Measurements from ENCODE around the gene APLP1.
A peak's percentile ranks its signal among the peaks of the same experiment; 100 is the strongest.

Gene APLP1

DNA sequence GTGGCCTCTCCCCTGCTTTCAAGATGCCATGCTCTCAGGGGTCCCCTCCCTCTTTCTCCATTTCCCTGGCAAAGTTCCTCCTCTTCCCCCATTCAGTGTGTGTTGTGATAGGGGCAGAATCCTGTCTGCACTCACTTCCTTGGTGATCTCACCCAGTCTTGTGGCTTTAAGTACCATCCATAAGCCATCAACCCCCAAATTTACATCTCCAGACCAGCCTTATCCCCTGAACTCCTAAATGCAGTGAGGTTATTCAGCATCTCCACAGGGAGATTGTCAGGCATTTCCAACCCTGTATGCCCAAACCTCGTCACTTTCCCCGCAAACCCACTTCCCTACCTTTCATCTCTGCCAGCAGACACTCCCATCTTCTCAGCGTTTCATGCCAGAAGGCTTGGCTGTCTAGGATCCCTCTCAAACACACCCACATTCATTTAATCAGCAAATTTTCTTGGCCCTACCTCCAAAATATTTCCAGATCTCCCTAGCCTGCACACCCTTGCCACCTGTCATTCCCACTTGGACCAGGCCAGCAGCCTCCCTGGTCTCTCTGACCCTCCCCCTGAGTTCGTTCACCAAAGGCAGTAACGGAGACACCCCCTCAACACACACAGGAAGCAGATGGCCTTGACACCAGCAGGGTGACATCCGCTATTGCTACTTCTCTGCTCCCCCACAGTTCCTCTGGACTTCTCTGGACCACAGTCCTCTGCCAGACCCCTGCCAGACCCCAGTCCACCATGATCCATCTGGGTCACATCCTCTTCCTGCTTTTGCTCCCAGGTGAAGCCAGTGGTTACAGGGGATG is 33.7 kb downstream of the APLP1 start, which contains the start of gene HCST:
TSS of gene HCST (plus strand) at position 676 of the 808 bp plus-strand sequence. CDS start at position 741, 65 bp downstream.
- DNase-seq (ENCODE audit: extremely low spot score): no peak
- no peak for TF ChIP-seq ARNT (IDR thresholded peaks at IDR 0.05)
- no peak for TF ChIP-seq SUZ12 (IDR thresholded peaks at IDR 0.05)
- no peak for TF ChIP-seq BHLHE40 (IDR thresholded peaks at IDR 0.05; ENCODE audit: borderline replicate concordance)
- no peak for TF ChIP-seq SP1 (IDR thresholded peaks at IDR 0.05)
- ChIA-PET POLR2A (no interaction called here), CTCF (no interaction called here)

DNA sequence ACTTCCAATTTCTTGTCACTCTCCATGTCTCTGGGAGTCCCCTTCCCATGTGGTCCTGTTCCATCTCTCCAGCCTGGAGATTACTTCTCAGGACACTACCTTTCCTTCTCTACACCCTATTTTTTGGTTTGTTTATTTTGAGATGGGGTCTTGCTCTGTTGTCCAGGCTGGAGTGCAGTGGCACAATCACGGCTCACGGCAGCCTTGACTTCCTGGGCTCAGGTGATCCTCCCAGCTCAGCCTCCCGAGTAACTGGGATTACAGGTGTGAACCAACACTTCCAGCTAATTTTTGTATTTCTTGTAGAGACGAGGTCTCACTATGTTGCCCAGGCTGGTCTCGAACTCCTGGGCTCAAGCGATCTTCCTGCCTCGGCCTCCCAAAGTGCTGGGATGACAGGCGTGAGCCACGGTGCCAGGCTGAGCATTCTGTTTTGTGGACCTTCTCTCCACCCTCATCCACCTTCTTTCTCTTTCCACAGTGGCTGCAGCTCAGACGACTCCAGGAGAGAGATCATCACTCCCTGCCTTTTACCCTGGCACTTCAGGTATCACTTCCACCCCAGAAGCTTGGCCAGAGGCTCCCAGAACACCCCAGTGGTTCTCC is 34.6 kb downstream of the APLP1 start:
- ChIA-PET CTCF (no interaction called here), POLR2A (interaction anchor here (0.7 kb wide), 1 partner anchor 11 kb away, joined by 3 read pairs; no protein-coding TSS in a partner anchor)
- TF ChIP-seq ARNT (IDR thresholded peaks at IDR 0.05): no peak
- TF ChIP-seq FOXA1 (IDR thresholded peaks at IDR 0.05): no peak
- TF ChIP-seq SP1 (IDR thresholded peaks at IDR 0.05): no peak
- no peak for TF ChIP-seq ELF4 (IDR thresholded peaks at IDR 0.05)
- no peak for TF ChIP-seq FOXM1 (IDR thresholded peaks at IDR 0.05; ENCODE audit: borderline replicate concordance)
- no peak for TF ChIP-seq LEF1 (IDR thresholded peaks at IDR 0.05; ENCODE audit: borderline replicate concordance)
- no peak for TF ChIP-seq CTBP1 (IDR thresholded peaks at IDR 0.05; ENCODE audit: borderline replicate concordance)
- TF ChIP-seq, protein P1, sequence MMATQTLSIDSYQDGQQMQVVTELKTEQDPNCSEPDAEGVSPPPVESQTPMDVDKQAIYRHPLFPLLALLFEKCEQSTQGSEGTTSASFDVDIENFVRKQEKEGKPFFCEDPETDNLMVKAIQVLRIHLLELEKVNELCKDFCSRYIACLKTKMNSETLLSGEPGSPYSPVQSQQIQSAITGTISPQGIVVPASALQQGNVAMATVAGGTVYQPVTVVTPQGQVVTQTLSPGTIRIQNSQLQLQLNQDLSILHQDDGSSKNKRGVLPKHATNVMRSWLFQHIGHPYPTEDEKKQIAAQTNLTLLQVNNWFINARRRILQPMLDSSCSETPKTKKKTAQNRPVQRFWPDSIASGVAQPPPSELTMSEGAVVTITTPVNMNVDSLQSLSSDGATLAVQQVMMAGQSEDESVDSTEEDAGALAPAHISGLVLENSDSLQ (IDR thresholded peaks at IDR 0.05): no peak
- TF ChIP-seq SUZ12 (IDR thresholded peaks at IDR 0.05): no peak
- no peak for TF ChIP-seq HDGF (IDR thresholded peaks at IDR 0.05; ENCODE audit: borderline replicate concordance)
- TF ChIP-seq NFRKB (IDR thresholded peaks at IDR 0.05): no peak
- no peak for TF ChIP-seq TARDBP (IDR thresholded peaks at IDR 0.05)
- no peak for TF ChIP-seq ZNF384 (IDR thresholded peaks at IDR 0.05)
- no peak for TF ChIP-seq BHLHE40 (IDR thresholded peaks at IDR 0.05; ENCODE audit: borderline replicate concordance)
- no peak for TF ChIP-seq FOXK2 (IDR thresholded peaks at IDR 0.05)
- DNase-seq (ENCODE audit: extremely low spot score): no peak

DNA sequence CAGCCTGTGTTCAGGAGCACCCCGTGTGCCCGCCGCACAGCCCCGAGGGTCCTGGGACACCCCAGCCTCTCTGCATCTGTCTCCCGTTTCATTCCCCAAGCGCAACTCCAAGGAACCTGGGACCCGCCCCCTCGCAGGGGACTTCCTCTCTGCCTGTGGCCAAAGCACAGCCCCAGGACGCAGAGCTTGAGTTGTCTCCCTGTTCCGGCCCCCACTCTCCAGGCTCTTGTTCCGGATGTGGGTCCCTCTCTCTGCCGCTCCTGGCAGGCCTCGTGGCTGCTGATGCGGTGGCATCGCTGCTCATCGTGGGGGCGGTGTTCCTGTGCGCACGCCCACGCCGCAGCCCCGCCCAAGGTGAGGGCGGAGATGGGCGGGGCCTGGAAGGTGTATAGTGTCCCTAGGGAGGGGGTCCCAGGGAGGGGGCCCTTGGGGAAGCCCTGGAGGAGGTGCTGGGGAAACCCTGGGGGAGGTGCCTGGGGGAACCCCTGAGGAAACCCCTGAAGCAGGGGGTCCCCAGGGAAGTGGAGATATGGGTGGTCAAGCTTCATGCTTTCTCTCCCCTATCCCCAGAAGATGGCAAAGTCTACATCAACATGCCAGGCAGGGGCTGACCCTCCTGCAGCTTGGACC is 35.3 kb downstream of the APLP1 start:
- POLR2A ChIA-PET: interaction anchor here (0.7 kb wide), 1 partner anchor 10 kb away, joined by 3 read pairs; no protein-coding TSS in a partner anchor
- peak; percentile 68 for DNase-seq (ENCODE audit: extremely low spot score)
- CTCF ChIA-PET: no interaction called here
- TF ChIP-seq SUZ12 (IDR thresholded peaks at IDR 0.05): no peak
- TF ChIP-seq L3MBTL2 (conservative IDR thresholded peaks at IDR 0.05): peak; percentile 70
- TF ChIP-seq NFRKB (IDR thresholded peaks at IDR 0.05): no peak
- TF ChIP-seq FOXM1 (IDR thresholded peaks at IDR 0.05; ENCODE audit: borderline replicate concordance): no peak

DNA sequence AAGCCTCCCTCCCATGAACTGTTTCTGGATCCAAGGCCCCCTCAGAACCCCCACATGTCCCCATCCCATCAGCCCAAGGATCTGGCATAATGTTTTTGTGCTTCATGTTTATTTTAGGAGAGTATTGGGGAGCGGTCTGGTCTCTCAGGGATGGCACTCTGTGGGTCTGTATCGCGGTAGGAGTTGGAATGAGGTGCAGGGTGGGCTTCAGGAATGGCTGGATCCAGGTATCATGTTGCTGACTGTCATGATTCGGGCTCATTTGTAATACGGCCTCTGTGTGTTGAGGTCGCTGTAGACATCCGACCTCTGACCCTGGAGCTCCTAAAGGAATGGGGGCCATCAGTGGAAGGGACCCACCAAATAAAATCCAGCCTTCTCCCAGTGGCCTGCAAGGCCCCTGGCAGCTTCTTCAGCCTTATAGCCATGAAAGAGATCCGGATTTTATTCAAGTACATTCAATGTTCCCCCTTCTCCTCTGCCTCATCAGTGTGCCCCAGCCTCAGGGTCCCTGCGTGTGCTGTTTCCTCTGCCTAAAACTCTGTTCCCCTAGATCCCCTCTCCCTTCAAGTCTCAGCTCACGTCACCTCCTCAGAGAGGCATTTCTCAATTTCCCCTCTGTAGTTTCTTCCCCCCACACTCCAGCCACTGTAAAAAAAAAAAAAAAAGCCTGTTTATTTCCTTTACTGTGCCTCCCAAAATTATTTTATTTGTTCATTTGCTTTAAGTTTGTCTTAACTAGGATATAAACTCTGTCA is 36.1 kb downstream of the APLP1 start:
- DNase-seq (ENCODE audit: extremely low spot score): no peak
- POLR2A ChIA-PET: interaction anchor here (1.1 kb wide), 1 partner anchor 150 kb away, joined by 3 read pairs; the partner anchor contains the start of gene THAP8
- TF ChIP-seq ZNF384 (IDR thresholded peaks at IDR 0.05) (no peak), BHLHE40 (IDR thresholded peaks at IDR 0.05; ENCODE audit: borderline replicate concordance) (no peak), FOXK2 (IDR thresholded peaks at IDR 0.05) (no peak), L3MBTL2 (conservative IDR thresholded peaks at IDR 0.05) (no peak), TARDBP (IDR thresholded peaks at IDR 0.05) (no peak), CTBP1 (IDR thresholded peaks at IDR 0.05; ENCODE audit: borderline replicate concordance) (no peak), SP1 (IDR thresholded peaks at IDR 0.05) (no peak), SUZ12 (IDR thresholded peaks at IDR 0.05) (no peak), FOXM1 (IDR thresholded peaks at IDR 0.05; ENCODE audit: borderline replicate concordance) (no peak), LEF1 (IDR thresholded peaks at IDR 0.05; ENCODE audit: borderline replicate concordance) (no peak), ARNT (IDR thresholded peaks at IDR 0.05) (no peak), HDGF (IDR thresholded peaks at IDR 0.05; ENCODE audit: borderline replicate concordance) (no peak), FOXA1 (IDR thresholded peaks at IDR 0.05) (no peak)
- CTCF ChIA-PET: no interaction called here

DNA sequence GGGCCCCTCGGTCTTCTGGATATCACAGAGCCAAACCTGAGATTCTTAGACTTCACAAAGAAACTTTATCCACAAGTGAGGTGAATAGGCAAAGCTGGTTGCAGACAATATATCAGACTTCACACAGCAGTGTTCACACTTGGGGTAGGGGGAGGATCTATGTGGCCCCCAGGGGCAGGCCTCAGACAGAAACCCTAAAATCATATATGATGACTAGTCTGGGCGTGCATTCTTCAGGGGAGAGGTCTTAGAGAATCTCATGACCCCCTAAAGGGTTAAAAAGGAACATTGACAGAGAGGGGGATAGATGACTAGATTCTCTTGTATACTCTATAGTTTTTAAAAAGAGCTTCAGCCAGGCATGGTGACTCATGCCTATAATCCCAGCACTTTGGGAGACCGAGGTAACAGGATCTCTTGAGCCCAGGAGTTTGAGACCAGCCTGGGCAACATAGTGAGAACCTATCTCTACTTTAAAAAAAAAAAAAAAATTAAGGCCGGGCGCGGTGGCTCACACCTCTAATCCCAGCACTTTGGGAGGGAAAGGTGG is 36.9 kb downstream of the APLP1 start:
- DNase-seq (ENCODE audit: extremely low spot score): no peak
- ChIA-PET CTCF (interaction anchor here (0.6 to 1.3 kb wide), 2 partner anchors 26 to 86 kb away, joined by 4 read pairs; no protein-coding TSS in a partner anchor), POLR2A (interaction anchor here (1.1 kb wide), 1 partner anchor 149 kb away, joined by 3 read pairs; the partner anchor contains the start of gene THAP8)
- TF ChIP-seq SUZ12 (IDR thresholded peaks at IDR 0.05) (no peak), CTBP1 (IDR thresholded peaks at IDR 0.05; ENCODE audit: borderline replicate concordance) (no peak), FOXK2 (IDR thresholded peaks at IDR 0.05) (no peak)

DNA sequence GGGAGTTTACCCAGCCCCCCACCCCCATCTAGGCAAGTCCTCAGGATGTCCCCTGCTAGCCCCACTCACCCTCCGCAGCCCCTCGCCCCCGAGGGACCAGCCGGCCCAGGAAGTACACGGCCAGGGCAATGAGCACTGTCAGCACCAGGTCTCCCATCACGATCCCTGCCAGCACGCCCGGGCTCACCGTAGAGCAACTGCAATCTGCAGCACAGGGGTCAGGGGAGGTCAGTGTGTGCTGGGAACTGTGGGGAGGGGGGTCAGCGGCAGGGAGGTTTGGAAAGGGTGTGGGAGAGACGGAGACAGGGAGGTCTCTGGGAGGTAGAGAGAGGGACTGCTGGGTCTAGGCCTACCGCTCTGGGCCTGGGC is 39.0 kb downstream of the APLP1 start:
- POLR2A ChIA-PET: no interaction called here
- DNase-seq (ENCODE audit: extremely low spot score): no peak
- TF ChIP-seq FOXK2 (IDR thresholded peaks at IDR 0.05) (no peak), ZNF384 (IDR thresholded peaks at IDR 0.05) (no peak), SUZ12 (IDR thresholded peaks at IDR 0.05) (no peak), ARNT (IDR thresholded peaks at IDR 0.05) (no peak), HDGF (IDR thresholded peaks at IDR 0.05; ENCODE audit: borderline replicate concordance) (no peak), FOXM1 (IDR thresholded peaks at IDR 0.05; ENCODE audit: borderline replicate concordance) (no peak), CTBP1 (IDR thresholded peaks at IDR 0.05; ENCODE audit: borderline replicate concordance) (no peak), FOXA1 (IDR thresholded peaks at IDR 0.05) (no peak), L3MBTL2 (conservative IDR thresholded peaks at IDR 0.05) (no peak), LEF1 (IDR thresholded peaks at IDR 0.05; ENCODE audit: borderline replicate concordance) (no peak), NFRKB (IDR thresholded peaks at IDR 0.05) (no peak), BHLHE40 (IDR thresholded peaks at IDR 0.05; ENCODE audit: borderline replicate concordance) (no peak)
- TF ChIP-seq, protein P1 (IDR thresholded peaks at IDR 0.05): no peak
- CTCF ChIA-PET: no interaction called here

All from HEK293T (cell line).